HG02852 (cell line): ENCODE results near the gene CDK5.

Experiments used
- ATAC-seq: cut with Tn5 transposase; IDR thresholded peaks from one replicate; pipeline ENCODE4 v1.9.1; 2021; ENCODE audit warnings: mild to moderate bottlenecking, moderate library complexity; ENCODE audit not compliant: unreplicated experiment

The CDK5 gene

GRCh38 chr7:151057506-151057988 lies at the start of gene CDK5:
Gene CDK5, minus strand, starts transcription at chr7:151057897. Its CDS starts 49 bp downstream, at chr7:151057848.
- ATAC-seq, result peak; percentile 9

- ATAC-seq, result no peak
Observed at GRCh38 chr7:151104411-151105235, 46.9 kb upstream of the CDK5 start.

- no peak for ATAC-seq
Observed at GRCh38 chr7:151103973-151104372, 46.3 kb upstream of the CDK5 start.

- ATAC-seq, result no peak
Observed at GRCh38 chr7:151102991-151103390, 45.3 kb upstream of the CDK5 start.

- ATAC-seq, result no peak
Observed at GRCh38 chr7:151101621-151102396, 44.1 kb upstream of the CDK5 start.

GRCh38 chr7:151100921-151101320 lies 43.2 kb upstream of the CDK5 start:
- ATAC-seq, result no peak

- ATAC-seq, result no peak
Observed at GRCh38 chr7:151099486-151100211, 42.0 kb upstream of the CDK5 start.

- ATAC-seq, result no peak
Observed at GRCh38 chr7:151095828-151096475, 38.3 kb upstream of the CDK5 start.

GRCh38 chr7:151095123-151095797 lies 37.6 kb upstream of the CDK5 start:
- ATAC-seq, result no peak

GRCh38 chr7:151094675-151095074 lies 37.0 kb upstream of the CDK5 start:
- no peak for ATAC-seq

GRCh38 chr7:151093748-151094147 lies 36.1 kb upstream of the CDK5 start:
- no peak for ATAC-seq

GRCh38 chr7:151091988-151092387 lies 34.3 kb upstream of the CDK5 start:
- no peak for ATAC-seq

- no peak for ATAC-seq
Observed at GRCh38 chr7:151091431-151091830, 33.7 kb upstream of the CDK5 start.

- no peak for ATAC-seq
Observed at GRCh38 chr7:151091003-151091402, 33.3 kb upstream of the CDK5 start.

- ATAC-seq, result no peak
Observed at GRCh38 chr7:151089893-151090730, 32.4 kb upstream of the CDK5 start.

GRCh38 chr7:151088856-151089699 lies 31.4 kb upstream of the CDK5 start:
- ATAC-seq, result no peak

GRCh38 chr7:151088019-151088855 lies 30.5 kb upstream of the CDK5 start:
- ATAC-seq, result no peak
